Measurements from ENCODE around the gene EFCAB7.

DNA sequence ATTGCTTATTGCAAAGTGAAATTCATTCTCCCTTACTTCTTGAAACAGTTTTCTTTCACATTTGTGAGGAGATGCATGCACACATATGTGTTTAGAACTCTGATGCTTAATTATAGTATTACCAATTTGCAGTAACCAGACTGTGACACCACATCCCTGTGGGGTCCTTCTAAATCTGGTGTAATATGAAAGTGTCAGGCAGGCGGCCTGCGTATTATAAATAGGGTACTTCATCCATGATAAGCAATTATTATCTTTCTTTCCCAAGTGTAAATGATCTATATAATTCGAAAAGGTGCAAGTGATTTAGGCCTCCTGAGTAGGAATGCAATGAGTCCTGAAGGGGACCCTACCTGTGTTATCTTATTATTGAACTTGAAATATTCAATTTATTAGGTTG is 876 bp downstream of the EFCAB7 start:
- TF ChIP-seq, protein P1, sequence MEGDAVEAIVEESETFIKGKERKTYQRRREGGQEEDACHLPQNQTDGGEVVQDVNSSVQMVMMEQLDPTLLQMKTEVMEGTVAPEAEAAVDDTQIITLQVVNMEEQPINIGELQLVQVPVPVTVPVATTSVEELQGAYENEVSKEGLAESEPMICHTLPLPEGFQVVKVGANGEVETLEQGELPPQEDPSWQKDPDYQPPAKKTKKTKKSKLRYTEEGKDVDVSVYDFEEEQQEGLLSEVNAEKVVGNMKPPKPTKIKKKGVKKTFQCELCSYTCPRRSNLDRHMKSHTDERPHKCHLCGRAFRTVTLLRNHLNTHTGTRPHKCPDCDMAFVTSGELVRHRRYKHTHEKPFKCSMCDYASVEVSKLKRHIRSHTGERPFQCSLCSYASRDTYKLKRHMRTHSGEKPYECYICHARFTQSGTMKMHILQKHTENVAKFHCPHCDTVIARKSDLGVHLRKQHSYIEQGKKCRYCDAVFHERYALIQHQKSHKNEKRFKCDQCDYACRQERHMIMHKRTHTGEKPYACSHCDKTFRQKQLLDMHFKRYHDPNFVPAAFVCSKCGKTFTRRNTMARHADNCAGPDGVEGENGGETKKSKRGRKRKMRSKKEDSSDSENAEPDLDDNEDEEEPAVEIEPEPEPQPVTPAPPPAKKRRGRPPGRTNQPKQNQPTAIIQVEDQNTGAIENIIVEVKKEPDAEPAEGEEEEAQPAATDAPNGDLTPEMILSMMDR (IDR thresholded peaks at IDR 0.05; ENCODE audit: insufficient read depth, low read depth, low read length): no peak
- TF ChIP-seq EZH2 (IDR thresholded peaks at IDR 0.05; ENCODE audit: insufficient read depth, low read length): no peak

Data from astrocyte (in vitro differentiated cells and primary cell).